Measurements from ENCODE around the gene STYXL2.

Gene STYXL2

DNA sequence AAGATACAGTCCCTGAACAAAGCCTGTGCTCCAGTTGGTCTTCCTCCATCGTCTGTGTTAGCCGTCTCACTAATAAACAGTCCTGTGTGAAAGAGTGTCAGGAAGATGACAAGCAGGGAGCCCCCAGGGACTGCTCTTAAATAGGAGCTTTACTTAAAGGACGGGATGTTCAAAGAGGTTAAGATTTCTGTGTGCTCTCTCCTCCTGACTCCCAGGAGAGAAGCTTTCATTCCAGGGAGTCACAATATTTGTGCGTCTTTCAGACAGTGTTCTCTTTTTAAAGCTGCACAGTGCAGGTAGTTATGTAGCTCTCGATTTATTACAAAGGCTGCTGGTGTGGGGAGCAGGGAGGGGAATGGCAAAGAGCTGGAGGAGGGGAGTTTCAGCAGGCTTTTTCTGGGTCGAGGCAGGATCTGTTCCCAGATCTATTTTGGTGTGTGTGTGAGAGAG is 43.5 kb downstream of the STYXL2 start:
- CTCF ChIA-PET = no interaction called here

DNA sequence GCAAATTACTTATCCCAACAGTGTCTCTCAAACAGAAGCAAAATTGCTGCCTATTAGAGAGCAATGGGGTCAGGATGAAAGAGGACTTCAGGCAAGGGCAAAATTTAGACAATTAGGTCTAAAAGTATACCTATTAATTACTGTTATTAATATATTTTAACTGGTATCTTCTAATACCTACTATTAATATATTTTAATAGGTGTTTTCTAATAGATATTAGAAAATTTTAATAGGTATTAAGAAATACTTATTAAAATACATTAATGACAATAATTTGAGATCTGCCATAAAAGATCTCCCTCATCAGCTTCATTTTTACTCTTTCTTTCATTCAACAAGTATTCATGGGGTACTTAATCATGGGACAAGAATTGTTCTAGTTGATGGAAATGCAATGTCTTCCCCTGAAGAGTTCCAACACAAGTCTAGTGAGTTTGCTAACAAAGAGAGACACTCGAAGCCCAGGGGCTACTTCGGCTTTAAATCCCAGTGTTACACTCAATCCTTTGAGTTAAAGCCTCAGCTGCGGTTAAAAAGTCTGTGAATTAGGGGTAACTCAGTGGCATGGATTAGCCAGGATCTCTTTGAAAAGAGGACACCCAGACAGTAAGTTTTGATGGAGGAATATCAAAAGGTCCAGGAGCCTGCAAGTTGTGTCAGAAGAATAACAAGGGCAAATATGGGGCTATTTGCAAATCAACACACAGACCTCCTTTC is 44.1 kb downstream of the STYXL2 start:
- ChIA-PET CTCF (interaction anchor here (0.5 to 1.0 kb wide), 3 partner anchors 13 to 1811 kb away, joined by 3 read pairs; no protein-coding TSS in a partner anchor), POLR2A (ENCODE audit: low non-redundant PET) (no interaction called here)
- no peak overlapping the region for H3K27ac ChIP-seq
- no peak for DNase-seq (ENCODE audit: low spot score)
- TF ChIP-seq, protein P1, sequence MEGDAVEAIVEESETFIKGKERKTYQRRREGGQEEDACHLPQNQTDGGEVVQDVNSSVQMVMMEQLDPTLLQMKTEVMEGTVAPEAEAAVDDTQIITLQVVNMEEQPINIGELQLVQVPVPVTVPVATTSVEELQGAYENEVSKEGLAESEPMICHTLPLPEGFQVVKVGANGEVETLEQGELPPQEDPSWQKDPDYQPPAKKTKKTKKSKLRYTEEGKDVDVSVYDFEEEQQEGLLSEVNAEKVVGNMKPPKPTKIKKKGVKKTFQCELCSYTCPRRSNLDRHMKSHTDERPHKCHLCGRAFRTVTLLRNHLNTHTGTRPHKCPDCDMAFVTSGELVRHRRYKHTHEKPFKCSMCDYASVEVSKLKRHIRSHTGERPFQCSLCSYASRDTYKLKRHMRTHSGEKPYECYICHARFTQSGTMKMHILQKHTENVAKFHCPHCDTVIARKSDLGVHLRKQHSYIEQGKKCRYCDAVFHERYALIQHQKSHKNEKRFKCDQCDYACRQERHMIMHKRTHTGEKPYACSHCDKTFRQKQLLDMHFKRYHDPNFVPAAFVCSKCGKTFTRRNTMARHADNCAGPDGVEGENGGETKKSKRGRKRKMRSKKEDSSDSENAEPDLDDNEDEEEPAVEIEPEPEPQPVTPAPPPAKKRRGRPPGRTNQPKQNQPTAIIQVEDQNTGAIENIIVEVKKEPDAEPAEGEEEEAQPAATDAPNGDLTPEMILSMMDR (conservative IDR thresholded peaks at IDR 0.05; ENCODE audit: low read depth) = no peak

More for the DNA sequence above, 43.5 kb downstream of the STYXL2 start:
- POLR2A ChIA-PET (ENCODE audit: low non-redundant PET) = no interaction called here
- no peak for DNase-seq (ENCODE audit: low spot score)
- no peak overlapping the region for H3K27ac ChIP-seq
- TF ChIP-seq, protein P1 (conservative IDR thresholded peaks at IDR 0.05; ENCODE audit: low read depth) = no peak

DNA sequence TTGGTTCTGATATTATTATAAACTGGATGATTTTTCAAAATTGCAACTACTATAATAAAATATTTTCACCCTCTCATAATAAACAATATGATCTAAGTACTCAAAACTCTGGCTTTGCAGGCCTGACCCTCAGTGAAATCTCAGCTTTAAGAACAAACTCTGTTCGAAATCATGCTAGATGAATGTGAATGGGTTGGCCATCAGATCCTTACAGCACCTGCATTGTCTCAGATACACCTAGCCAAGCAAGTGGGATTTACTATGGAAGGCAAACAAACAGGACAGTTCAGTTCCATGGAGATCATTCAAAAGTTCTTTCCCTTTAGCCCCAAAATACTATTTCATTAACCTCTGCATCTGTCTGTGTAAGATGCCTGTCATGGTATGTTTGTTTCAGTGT is 44.8 kb downstream of the STYXL2 start:
- TF ChIP-seq, protein P1 (conservative IDR thresholded peaks at IDR 0.05; ENCODE audit: low read depth) = no peak
- no peak overlapping the region for H3K27ac ChIP-seq
- POLR2A ChIA-PET (ENCODE audit: low non-redundant PET) = no interaction called here
- DNase-seq (ENCODE audit: low spot score) = no peak
- CTCF ChIA-PET = interaction anchor here (0.5 to 1.0 kb wide), 4 partner anchors 14 to 1810 kb away, joined by 3 to 8 read pairs (median 3); no protein-coding TSS in a partner anchor

DNA sequence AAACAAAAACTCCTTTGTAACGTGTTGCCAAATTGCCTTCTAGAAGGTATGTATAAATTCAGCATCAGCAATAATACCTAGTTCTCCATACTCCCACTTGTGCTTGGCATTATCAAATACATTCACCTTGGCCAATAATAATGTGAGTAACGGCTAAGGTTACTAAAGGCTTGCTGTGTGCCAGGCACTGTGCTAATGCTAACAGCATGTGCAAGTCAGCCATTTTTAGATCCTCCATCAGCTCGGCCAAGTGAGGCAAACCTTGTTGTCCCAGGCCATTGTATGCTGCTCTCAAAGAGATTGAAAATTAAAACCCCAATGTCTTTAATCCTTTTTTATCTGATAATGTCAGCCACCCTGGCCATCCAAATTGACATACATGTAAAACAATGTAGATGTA is 48.1 kb downstream of the STYXL2 start:
- ChIA-PET CTCF (no interaction called here), POLR2A (ENCODE audit: low non-redundant PET) (no interaction called here)
- TF ChIP-seq, protein P1 (conservative IDR thresholded peaks at IDR 0.05; ENCODE audit: low read depth) = no peak
- no peak overlapping the region for H3K27ac ChIP-seq
- no peak for DNase-seq (ENCODE audit: low spot score)

All from RWPE1 (cell line).